GM10847 (cell line): ENCODE results near the gene HHIP.

Experiments used
- POLR2A ChIP-seq: IDR thresholded peaks from 2 replicates; pipeline ENCODE4 v1.6.1; 2011; ENCODE audit not compliant: insufficient read length; ENCODE audit errors: extremely low read depth

The HHIP gene

GRCh38 chr4:144647590-144647989 lies 1.6 kb downstream of the HHIP start:
- TF ChIP-seq POLR2A = no peak

DNA sequence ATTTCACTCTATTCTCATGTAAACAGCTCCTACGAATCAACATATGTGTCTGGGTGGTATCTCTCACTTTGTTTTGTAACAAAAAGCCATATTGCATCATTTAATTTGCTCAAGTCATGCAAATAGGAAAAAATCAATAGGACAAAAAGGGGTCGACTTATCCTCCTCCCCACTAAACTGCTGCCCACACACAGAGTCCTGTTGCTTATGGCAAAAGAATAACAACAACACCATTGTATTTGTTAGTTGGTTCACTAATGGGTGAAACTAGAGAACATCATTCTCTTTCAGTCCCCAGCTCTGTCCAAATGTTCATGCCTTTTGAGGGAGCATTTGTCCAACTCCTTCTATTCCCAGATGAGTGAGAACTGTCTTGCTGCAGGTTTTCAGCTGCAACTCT lies 2.1 kb downstream of the HHIP start:
- no peak for TF ChIP-seq POLR2A

DNA sequence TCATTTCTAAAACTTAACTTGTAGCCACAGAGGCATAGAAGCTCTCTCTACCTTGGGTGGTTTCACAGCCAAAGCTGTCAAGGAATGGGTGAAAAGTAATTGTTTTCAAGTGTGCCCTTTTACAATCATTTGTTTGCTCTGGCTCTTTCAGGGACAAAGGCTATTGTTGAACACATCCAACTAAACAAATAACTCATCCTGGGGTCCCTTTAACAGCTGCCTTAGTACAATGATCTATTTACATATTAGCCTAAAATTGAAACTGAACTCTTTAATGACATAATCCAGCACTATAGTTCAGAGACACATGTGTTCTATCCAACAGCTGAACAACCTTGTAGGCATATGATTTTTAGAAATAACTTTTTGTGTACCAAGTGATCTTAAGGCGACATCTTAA lies 3.7 kb downstream of the HHIP start:
- TF ChIP-seq POLR2A = no peak

DNA sequence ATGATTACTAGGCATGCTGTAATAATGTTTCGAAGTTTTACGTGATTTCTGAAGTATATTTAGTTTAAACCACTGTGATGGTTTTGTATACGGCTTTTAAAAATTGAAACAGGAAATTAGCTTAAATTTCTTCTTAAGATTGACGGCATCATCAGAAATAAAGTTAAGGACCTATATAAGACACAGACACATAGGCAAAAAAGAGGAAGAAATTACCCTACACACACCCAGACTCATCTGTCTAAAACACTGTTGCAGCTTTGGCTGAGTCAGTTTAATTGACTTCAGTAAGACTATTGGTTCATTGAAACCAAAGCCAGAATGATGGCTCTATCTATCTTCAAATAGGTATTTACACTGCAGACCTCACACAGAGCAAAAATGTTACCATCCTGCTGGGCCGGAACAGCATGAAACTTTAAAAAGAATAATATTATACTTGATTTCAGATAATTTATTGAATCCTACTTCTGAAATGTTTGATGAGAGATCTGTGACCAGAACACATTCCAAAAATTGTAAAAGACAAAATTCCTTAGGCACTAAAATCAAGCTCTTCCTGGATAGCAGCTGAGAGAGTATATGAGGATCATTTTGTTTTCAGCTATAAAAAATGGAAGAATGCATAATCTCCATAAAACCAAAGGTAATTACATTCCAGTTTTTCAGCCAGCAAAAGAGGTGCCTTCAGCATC lies 4.5 kb downstream of the HHIP start:
- TF ChIP-seq POLR2A = no peak

DNA sequence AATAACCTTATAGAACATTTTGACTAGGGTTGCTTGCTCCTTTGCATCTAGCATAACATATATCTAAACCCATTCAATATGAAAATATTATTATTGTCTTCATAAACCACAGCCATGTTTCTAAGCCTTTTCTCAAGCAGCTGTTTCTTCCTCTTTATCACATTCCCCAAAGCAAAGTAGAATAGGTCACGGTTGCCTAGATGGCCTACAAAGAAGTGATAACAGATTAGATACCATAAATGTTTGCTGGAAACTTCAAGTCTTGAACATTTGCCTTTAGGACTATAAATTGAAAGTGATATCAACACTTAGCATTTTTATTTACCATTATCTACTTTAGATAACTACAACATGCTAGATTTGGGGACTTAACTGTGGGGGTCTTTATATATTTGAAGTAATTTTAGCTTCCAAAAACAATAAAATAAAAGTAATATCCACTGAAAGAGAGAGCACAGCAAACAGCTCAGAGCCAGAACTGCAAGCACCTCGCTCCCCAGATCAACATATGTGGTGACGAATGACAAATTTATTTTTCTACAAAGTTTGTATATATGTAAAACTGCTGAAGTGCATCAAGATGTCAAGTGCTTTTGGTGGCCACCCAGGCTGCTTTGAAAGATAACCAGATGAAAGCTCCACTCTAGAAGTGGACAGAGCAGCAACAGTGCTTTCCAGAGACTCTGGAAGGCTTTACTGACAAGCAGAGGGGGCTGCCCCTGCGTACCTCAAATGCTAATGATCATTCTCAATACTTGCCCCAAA lies 8.0 kb downstream of the HHIP start:
- no peak for TF ChIP-seq POLR2A

GRCh38 chr4:144655491-144655890 lies 9.5 kb downstream of the HHIP start:
- TF ChIP-seq POLR2A = no peak

- TF ChIP-seq POLR2A = no peak
Observed at GRCh38 chr4:144656850-144657249, 10.9 kb downstream of the HHIP start.

DNA sequence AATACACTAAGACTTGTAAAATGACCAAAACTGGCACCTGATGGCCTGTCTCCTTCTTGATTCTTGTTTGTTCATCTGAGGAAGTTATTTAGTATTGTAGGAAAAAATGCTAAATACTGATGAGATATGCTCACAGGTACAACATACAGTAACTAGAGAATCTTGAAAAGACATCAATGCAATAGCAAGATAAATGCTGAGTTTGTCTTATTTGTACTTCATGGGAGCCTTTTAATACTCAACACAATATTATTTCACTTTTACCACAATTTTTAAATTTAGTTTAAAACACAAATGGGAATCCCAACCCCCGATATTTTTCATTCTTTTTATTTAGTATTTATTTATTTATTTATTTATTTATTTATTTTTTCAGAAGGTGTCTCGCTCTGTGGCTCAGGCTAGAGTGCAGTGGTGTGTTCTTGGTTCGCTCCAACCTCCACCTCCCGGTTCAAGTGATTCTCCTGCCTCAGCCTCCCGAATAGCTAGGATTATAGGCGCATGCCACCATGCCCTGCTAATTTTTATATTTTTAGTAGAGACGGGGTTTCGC lies 12.1 kb downstream of the HHIP start:
- no peak for TF ChIP-seq POLR2A

DNA sequence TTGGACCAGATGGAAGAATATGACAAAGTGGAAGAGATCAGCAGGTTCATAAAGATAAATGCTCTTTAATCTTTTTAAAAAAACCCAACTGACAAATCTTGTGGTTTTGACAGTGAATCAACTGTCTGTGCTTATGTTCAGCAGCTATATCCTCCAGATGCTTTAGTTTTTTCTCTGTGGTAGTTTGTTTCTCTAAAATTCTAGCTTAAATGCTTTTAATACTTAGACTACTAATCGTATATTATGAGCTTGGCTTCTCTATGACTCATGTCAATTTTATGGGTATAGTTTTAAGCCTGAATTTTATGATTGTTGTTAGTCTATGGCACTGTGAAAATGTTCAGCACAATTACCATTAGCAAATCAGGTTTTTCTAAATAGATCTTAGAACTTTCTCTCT lies 12.9 kb downstream of the HHIP start:
- no peak for TF ChIP-seq POLR2A

GRCh38 chr4:144659447-144659846 lies 13.5 kb downstream of the HHIP start:
- TF ChIP-seq POLR2A = no peak

- TF ChIP-seq POLR2A = no peak
Observed at GRCh38 chr4:144663834-144664475, 18.0 kb downstream of the HHIP start.

GRCh38 chr4:144666539-144667175 lies 20.7 kb downstream of the HHIP start:
- TF ChIP-seq POLR2A = no peak

GRCh38 chr4:144667500-144667899 lies 21.5 kb downstream of the HHIP start:
- TF ChIP-seq POLR2A = no peak

GRCh38 chr4:144670776-144671175 lies 24.8 kb downstream of the HHIP start:
- TF ChIP-seq POLR2A = no peak

DNA sequence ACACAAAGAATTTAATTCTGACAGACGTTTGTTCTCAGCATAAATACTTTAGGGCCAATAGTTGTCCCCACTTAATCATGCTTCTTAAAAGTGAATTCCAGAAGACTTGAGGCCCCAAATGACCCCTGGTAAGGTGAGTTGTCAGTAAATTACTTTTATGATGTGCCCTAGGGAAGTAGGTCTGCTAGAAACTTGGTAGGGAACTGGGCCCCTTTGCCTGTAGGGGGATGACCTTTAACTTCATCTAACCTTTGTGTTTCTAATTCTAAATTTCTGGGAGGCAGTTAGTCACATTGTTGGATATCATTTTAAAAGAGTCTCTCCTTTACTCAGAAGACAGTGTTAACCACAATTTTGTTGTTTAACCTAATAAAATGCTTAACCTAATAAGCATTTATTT lies 28.8 kb downstream of the HHIP start:
- no peak for TF ChIP-seq POLR2A
